ENCODE results near the gene RLN3.
"Not testable (repeated sequence)": the region's sequence is repeated elsewhere in the genome, so short reads cannot be mapped to it uniquely, and the experiment has no call there.

The RLN3 gene

DNA sequence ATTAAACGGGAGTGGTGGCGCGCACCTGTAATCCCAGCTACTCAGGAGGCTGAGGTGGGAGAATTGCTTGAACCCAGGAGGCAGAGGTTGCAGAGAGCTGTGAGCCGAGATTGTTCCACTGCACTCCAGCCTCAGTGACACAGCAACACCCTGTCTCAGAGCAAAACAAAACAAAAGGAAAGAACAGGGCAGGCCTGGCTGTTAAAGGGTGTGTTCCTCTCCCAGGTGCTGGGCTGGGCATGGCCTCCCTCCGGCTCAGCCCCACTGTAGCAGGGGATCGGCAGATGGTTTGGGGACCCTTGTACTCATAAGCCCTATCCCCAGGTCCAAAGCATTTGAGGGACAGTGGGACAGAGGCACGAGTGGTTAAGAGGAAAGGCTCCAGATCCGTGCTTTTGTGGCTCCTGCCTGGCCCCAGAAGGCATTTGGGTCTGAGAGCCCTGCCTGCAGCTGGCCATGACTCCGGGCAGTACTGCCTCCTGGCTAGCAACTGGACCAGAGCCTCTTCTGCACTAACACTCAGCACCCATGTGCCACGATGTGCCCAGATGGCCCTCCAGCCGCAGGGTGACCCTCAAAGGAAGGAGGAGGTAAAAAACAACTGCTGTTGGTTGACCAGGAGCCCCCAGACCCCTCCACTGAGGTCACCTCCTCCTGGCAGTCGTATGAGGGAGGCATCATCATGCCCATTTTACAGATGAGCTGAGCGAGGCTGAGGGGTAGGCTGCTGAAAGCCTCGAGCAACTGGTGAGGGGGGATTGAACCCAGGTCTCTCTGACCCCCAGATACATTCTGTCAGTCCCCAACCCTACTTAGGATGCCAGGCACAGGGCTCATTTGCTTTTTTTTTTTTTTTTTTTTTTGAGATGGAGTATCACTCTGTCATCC lies 31.8 kb upstream of the RLN3 start:
- no peak for DNase-seq

- DNase-seq = no peak
Measured at GRCh38 chr19:13996928-13997630, 30.9 kb upstream of the RLN3 start.

GRCh38 chr19:13997631-13997962 lies 30.4 kb upstream of the RLN3 start:
- no peak for DNase-seq

DNA sequence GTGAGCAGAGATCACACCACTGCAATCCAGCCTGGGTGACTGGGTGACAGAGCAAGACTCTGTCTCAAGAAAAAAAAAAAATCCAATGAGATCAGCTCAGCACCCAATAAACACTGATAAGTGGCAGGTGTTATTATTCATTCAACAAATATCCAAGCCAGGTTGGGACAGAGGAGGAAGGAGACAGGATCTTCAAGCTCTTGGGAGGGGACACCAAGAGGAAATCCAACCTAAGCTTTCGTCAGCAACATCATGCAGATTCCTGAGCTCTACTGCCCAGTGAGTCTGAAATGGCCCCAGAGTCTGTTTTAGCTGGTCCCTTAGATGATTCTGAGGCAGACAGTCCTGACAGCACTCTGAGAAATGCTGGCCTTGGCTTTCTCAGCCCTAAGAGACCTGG lies 29.5 kb upstream of the RLN3 start:
- DNase-seq = no peak

- DNase-seq = no peak
Measured at GRCh38 chr19:13999085-13999484, 28.9 kb upstream of the RLN3 start.

DNA sequence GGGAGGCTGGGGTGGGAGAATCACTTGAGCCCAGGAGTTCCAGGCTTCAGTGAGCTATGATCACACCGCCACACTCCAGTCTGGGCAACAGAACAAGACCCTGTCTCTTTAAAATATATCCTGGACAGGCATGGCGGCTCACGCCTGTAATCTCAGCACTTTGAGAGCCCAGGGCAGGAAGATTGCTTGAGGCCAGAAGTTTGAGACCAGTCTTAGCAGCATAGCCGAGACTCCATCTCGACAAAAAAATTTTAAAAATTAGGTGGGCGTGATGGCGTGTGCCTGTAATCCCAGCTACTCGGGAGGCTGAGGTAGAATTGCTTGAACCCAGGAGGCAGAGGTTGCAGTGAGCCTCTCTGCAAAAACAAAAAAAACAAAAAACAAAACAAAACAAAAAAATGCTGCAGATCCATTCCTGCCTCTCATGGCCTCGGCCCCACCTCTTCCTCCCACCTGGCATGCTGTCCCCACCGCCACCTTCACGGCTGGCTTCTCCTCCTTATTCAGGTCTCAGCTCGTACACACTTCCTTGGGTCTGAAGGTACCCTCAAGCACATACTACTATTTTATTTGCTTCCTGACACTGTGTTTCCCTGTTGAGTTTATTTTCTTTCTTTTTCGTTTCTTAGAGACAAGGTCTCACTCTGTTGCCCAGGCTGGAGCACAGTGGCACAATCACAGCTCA lies 27.1 kb upstream of the RLN3 start:
- DNase-seq = no peak

GRCh38 chr19:14002571-14003250 lies 25.2 kb upstream of the RLN3 start:
- DNase-seq = no peak

DNA sequence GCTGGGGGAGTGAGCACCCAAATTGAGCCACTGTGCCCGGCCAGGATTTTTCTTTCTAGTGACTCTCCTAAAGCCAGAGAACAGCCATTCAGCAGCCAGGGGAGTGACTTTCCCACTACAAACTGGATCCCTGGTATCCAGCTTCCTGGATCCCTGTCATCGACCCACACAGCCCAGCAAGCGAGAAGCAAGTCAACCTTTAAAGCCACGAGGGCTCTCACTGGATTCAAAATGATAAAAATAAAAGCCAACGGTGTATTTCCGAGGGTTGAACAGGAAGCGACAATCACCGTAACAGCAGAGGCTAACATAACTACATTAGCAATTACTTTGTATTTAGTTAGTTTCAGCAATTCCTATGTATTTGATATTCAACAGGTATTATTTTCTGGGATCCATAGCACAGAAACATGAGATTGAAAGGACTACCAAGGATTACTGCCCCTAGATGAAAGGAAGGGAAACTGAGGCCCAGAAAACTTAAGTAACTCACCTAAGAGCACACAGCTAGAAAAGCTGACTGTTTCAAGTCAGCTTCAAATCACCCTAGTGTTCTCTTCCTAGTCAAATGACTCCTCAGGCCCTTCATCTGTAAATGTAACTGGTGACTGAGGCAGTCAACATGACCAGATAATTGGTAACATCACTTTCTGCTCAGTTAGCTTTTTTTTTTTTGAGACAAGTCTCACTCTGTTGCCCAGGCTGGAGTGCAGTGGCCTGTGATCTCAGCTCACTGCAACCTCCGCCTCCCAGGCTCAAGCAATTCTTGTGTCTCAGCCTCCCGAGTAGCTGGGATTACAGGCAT lies 24.5 kb upstream of the RLN3 start:
- DNase-seq = no peak

DNA sequence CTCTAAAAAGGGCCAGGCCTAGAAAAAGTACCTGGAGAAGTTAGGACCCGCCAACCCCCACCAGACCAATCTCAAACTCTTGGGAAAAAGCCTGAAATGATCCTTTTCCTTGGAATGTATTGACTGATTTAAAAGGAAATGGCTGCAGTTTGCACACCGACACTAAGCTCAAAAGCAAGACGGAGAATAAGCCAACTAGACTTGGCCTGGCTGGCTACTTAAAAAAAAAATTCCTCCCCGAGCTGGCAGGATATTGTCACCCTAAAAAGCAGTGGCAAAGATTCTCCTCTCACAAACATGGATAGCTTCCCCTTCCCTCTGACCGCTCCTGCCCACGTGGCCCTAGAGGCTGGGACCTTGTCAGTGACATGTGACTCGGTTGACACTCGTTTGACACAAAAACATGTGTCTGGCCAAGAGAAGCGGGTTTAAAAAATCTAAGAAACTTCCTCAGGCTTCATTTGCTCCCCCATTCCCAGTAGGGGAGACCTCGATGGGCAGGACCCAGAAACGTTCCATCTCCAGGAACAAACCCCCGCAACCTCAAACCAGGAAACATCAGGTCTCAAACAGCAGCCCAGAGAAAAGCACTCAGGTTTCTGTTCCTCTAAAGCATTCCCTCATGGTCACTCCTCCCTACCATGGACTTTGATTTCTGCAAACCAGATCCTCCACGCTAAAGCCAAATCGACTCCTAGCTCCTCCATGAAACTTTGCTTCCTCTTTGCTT lies 23.2 kb upstream of the RLN3 start:
- DNase-seq = no peak

GRCh38 chr19:14005349-14006084 lies 22.4 kb upstream of the RLN3 start:
- peak; percentile 72 for DNase-seq

DNA sequence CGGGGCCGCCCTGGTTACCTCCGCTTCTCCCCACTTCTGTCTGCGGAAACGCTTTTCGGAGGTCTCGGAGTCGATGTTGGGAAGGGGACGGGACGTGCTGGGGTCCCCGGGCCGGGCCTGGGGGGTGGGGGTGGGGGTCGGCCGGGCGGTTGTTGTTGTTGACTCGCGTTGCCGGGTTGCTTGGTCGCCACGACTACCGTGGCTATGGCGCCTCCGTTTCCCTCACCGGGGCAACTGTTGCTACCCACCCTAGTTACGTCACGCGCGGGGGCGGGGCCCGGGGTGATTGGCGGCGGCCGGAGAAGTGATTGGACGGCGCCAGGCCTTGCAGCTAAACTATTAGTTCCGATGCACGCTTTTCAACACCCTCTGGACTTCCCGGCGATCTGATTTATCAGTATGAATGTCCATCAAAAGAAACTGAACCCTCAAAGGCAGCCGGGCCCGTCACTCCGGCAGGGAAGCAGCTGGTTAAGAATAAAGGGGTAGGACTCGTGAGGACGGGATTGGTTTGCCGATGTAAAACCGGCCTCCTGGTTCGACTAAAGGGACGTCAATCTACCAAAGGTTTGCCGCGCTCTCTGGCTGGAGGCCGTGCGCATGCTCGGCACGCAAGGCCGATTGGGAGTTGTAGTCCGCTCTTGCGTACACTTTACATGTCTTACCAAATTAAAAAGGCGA lies 21.7 kb upstream of the RLN3 start, which contains the start of gene RFX1:
Gene RFX1 (minus strand): TSS at position 236 of the 681 bp plus-strand sequence. CDS start 12,477 bp downstream, outside the sequence.
- peak; percentile 100 for DNase-seq

DNA sequence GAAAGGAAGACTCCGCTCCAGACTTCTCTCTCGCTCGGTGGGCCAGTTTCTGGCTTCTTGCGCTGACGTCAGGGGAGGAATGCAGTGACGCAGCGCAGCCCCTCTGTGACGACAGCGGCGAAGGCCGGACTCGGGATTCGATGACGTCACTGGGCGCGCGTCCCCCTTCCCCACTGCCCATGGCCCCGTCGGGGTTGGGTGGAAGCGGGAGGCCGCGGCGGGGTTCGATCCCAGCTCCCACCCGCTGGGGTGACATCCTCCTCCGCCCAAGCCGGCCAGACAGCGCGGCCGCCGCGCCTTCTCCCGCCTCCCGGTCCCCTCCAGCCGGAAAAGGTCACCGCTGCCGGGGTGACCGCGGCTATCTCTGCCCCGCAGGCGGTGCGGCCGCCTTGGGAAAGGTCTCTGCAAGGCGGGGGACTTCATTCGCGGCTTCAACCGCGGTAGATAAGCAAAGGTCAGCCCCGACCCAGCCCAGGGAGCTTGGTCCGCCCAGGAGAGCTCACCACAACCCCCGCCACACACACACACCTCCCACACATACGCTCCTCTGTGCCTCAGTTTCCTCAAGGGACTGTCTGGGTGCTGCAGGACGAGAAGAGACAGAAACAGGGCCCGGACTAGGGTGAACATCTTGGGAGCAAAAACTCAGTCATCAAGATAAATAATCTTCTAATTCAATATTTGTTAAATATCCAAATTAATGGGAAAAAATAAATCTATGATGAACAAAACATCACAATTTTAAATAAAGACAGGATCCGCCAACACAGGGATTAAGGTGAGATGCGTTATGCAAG lies 21.0 kb upstream of the RLN3 start:
- no peak for DNase-seq

GRCh38 chr19:14012378-14012915 lies 15.5 kb upstream of the RLN3 start:
- no peak for DNase-seq

DNA sequence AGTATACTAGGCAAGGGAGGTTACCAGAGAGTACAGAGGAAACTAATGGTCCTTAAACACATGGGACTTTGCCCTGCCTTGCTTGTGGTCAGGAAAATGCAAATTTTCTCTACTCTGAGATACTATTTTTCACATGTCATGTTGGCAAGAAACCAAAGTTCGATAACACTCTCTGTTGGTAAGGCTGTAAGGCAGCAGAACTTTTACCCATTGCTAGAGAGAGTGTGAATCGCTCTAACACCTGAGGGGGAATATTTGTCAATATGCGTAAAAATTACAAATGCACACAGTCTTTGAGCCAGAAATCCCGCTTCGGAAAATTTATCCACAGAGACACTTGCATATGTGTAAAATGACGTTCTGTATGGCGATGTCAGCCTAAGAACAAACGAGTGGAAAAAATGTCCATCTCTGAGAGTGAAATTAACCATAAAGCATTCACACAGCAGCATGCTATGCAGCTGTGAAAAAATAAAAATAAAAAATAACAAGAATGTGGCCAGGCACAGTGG lies 12.4 kb upstream of the RLN3 start:
- DNase-seq = no peak

DNA sequence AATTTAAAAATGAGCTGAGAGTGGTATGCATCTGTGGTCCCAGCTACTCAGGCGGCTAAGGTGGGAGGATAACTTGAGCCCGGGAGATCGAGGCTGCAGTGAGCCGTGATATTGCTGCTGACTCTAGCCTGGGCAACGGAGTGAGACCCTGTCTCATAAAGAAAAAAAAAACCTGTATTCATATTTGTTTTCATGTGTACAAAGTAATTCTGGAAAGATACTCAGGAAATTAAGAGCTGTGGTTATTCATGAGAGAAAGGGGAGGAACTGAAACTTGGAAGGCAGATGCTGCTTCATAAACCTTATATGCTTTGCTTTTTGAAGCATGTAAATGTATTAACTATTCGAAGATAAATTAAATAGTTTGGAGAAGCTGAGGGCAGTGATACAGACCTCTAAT lies 8.8 kb upstream of the RLN3 start:
- no peak for DNase-seq

DNA sequence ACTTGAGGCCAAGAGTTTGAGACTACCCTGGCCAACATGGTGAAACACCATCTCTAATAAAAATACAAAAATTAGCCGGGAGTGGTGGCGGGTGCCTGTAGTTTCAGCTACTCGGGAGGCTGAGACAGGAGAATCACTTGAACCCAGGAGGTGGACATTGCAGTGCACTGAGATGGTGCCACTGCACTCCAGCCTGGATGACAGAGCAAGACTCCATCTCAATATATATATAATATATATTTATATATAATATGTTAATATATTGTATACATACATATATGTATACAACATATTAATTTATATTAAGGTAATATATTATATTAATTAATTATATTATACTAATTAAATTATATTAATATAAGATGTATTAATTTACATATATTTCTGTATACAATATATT lies 8.2 kb upstream of the RLN3 start:
- DNase-seq = not testable (repeated sequence)

- no peak for DNase-seq
Measured at GRCh38 chr19:14021474-14021873, 6.5 kb upstream of the RLN3 start.

- no peak for DNase-seq
Measured at GRCh38 chr19:14022469-14022868, 5.5 kb upstream of the RLN3 start.

Data from NCI-H2171 treated with DMSO at 0.1 percent for 48 hours (cell line).